Left hindlimb (tissue), 1 donor: ENCODE data around the gene AFMID.

ENCODE experiments used
- DNase-seq: peaks from one replicate; pipeline ENCODE4 v3.0.0-alpha.2; 2018

Gene AFMID

GRCh38 chr17:78256707-78257591 lies 69.8 kb downstream of the AFMID start:
- peak; percentile 34 for DNase-seq
